Upper lobe of left lung (tissue), 6 donors: ENCODE measurements around the gene PPM1M. TPM values are rescaled to one million over a fixed set of nuclear protein-coding genes. Genes with fewer than 3 reads are reported as not detected.

Experiments used
- ATAC-seq, 2 donors: fragments of 200-7000 bp; cut with Tn5 transposase; one replicate each; pipeline ENCODE4 v1.9.1; 2022; ENCODE audit warnings: mild to moderate bottlenecking in 2 of 2, moderate library complexity in 2 of 2; ENCODE audit not compliant: low FRiP score in 2 of 2
- DNase-seq, 2 donors: peaks; one replicate each; pipeline ENCODE4 v3.0.0-alpha.2; 2019 to 2020
- H3K27ac ChIP-seq, 4 donors: fragments of 200-600 bp; sonication (generic); one replicate each; pipeline ENCODE4 v1.5.1; 2016 to 2019
- H3K27me3 ChIP-seq, 4 donors: fragments of 200-600 bp; sonication (generic); one replicate each; pipeline ENCODE4 v1.5.1; 2017 to 2019
- H3K36me3 ChIP-seq, 4 donors: fragments of 200-600 bp; sonication (generic); one replicate each; pipeline ENCODE4 v1.5.1; 2016 to 2019
- H3K4me1 ChIP-seq, 4 donors: fragments of 200-600 bp; sonication (generic); one replicate each; pipeline ENCODE4 v1.5.1; 2018 to 2019
- H3K4me3 ChIP-seq, 4 donors: fragments of 200-600 bp; sonication (generic); one replicate each; pipeline ENCODE4 v1.5.1; 2017 to 2019; ENCODE audit warnings: mild to moderate bottlenecking in 2 of 4, moderate library complexity in 1 of 4
- H3K9me3 ChIP-seq, 4 donors: fragments of 200-600 bp; sonication (generic); one replicate each; pipeline ENCODE4 v1.5.1; 2018 to 2019
- EP300 ChIP-seq, 4 donors: sonication (generic); formaldehyde crosslinking; IDR thresholded peaks; one replicate each; pipeline ENCODE4 v1.5.1; 2017; ENCODE audit warnings: antibody characterized with exemption in 4 of 4, control low read depth in 2 of 4
- POLR2A ChIP-seq, 4 donors: fragments of 450-650 bp; IDR thresholded peaks; one replicate each; pipeline ENCODE4 v1.5.1; 2016 to 2017; ENCODE audit warnings: antibody characterized with exemption in 4 of 4, mild to moderate bottlenecking in 2 of 4
- POLR2AphosphoS5 ChIP-seq, 2 donors: sonication (generic); formaldehyde crosslinking; IDR thresholded peaks; one replicate each; pipeline ENCODE4 v1.5.1; 2017; ENCODE audit warnings: antibody characterized with exemption in 2 of 2
- WGBS, 2 donors: methylation state at CpG; one replicate each; pipeline ENCODE4 v1.1.5; 2017 to 2018; 5-methylcytosine and 5-hydroxymethylcytosine counted together
- total RNA-seq, 6 donors: library from RNA; depleted of rRNA in 4 of 6; stranded (reverse); fragments of >200 nt in 4 of 6; gene quantifications; one replicate each; pipeline versions ENCODE4 v1.1.0 to v1.2.1, GENCODE V29; 2016 to 2021
- TF ChIP-seq, protein P1 (sequence below), 6 experiments: fragments of 450-650 bp in 4 of 6; fragments of 200-600 bp in 2 of 6; sonication (generic) in 2 of 6; IDR thresholded peaks; one replicate each; pipeline ENCODE4 v1.5.1; 2016 to 2019; ENCODE audit warnings: antibody characterized with exemption in 6 of 6
- donor health status: DM: no; HTN: no; CAD: no; lungs with moderate emphysema.
- donor health status: DM: no; HTN: yes; CAD: no; lungs with severe emphysema.

PPM1M gene
- total RNA-seq, 6 donors from 2014 or later: 18.7 to 68.1 (median 47.8) TPM

DNA sequence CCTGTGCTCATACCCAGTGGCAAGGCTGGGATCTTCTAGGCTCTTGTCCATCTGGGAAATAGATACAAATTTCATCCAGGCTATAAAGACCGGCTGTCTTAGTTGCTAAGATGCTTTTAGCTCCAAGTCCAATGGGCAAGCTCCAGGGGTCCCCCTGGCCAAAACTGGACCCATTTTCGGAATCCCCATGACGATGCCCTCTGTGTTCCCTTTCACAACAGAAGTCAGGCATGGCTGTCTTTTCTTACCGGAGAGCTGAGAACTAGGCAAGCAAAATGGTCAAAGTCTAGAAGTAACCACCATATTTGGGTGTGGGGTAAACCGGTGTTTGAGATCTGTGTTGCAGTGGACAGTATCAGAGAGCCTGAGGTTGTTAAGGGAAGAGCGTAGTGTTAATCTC lies 43.1 kb downstream of the PPM1M start:
- 91 to 96% methylated on average over 6 of the region's 6 CpGs for WGBS, 2 donors
- peak overlapping the region in 3 of 4 donors; percentile 98 to 100 (median 99) for H3K27ac ChIP-seq
- H3K9me3 ChIP-seq: no peaks in the 10 kb centered on the region
- H3K4me3 ChIP-seq: peak overlapping the region in 3 of 4 donors; percentile 58 to 83 (median 79)
- no peak for TF ChIP-seq POLR2A (IDR thresholded peaks at IDR 0.05)
- TF ChIP-seq, protein P1, sequence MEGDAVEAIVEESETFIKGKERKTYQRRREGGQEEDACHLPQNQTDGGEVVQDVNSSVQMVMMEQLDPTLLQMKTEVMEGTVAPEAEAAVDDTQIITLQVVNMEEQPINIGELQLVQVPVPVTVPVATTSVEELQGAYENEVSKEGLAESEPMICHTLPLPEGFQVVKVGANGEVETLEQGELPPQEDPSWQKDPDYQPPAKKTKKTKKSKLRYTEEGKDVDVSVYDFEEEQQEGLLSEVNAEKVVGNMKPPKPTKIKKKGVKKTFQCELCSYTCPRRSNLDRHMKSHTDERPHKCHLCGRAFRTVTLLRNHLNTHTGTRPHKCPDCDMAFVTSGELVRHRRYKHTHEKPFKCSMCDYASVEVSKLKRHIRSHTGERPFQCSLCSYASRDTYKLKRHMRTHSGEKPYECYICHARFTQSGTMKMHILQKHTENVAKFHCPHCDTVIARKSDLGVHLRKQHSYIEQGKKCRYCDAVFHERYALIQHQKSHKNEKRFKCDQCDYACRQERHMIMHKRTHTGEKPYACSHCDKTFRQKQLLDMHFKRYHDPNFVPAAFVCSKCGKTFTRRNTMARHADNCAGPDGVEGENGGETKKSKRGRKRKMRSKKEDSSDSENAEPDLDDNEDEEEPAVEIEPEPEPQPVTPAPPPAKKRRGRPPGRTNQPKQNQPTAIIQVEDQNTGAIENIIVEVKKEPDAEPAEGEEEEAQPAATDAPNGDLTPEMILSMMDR (IDR thresholded peaks at IDR 0.05): no peak
- TF ChIP-seq POLR2AphosphoS5 (IDR thresholded peaks at IDR 0.05): no peak
- TF ChIP-seq EP300 (IDR thresholded peaks at IDR 0.05): no peak
- ATAC-seq (no peak), DNase-seq (no peak)
- H3K4me1 ChIP-seq: peaks cover 11 to 23% (median 15%) of the 10 kb centered on the region in 4 donors
- peaks cover 0 to 29% (median 19%) of the 10 kb centered on the region in 4 donors for H3K36me3 ChIP-seq
- no peaks in the 10 kb centered on the region for H3K27me3 ChIP-seq

DNA sequence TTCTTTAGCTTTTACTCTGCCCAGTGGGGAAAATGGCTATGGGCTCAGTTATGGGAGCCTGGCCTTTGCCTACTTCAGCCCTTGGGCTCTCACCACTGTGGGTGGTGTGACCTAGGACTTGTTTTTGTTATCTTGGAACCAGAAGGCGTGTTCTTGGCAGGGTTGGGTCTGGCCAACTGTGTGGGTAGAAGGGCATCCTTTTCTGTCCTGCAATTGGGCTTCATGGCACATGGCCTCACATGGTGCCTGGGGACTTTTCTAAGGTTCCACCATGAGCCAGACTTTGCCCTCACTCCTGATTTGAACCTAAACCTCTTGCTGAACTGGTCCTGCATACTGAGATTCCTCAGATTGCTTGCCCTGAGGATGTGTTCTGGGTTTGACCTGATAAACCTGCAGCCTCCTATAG lies 43.8 kb downstream of the PPM1M start:
- WGBS, 2 donors: 83 to 92% methylated on average over 1 of the region's 1 CpG

DNA sequence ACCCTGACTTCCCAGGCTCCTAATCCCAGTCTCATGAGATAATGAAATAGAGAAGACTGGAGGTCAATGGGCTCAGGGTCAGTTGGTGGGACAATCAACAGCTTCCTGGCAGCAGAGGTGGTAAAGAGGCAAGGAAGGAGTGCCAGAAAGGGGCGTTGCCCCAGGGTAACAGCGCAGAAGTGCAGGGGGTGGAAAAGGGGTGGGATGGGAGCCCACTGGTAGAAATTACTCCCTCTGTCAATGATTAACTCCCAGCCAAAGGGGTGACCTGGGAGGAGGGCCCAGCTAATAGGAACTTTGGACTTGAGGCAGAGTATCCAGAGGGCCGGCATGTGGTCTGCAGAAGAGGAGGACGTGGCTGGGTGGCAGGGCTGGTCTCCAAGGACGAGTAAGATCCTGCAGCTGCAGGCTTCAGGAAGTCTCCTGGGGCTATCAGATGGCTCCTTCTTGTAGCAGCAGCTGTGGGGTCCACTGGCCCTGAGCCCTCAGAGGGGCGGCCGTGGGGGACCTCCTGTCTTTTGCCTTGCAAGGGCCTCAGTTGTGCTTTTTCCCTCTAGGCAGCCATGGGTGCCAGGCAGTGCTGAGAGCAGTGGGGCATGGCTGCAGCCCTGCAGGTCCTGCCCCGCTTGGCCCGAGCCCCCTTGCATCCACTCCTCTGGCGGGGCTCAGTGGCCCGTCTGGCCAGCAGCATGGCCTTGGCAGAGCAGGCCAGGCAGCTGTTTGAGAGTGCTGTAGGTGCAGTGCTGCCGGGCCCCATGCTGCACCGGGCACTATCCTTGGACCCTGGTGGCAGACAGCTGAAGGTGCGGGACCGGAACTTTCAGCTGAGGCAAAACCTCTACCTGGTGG lies 44.4 kb downstream of the PPM1M start:
- Histone ChIP-seq H3K4me1 (peaks cover 11 to 23% (median 15%) of the 10 kb centered on the region in 4 donors), H3K27ac (no peak overlapping the region), H3K36me3 (peaks cover 0 to 39% (median 19%) of the 10 kb centered on the region in 4 donors), H3K9me3 (no peaks in the 10 kb centered on the region), H3K4me3 (no peak overlapping the region), H3K27me3 (no peaks in the 10 kb centered on the region)
- 84 to 85% methylated on average over 9 to 15 of the region's 15 CpGs for WGBS, 2 donors
- no peak for TF ChIP-seq POLR2A (IDR thresholded peaks at IDR 0.05)
- TF ChIP-seq, protein P1 (IDR thresholded peaks at IDR 0.05): no peak
- TF ChIP-seq POLR2AphosphoS5 (IDR thresholded peaks at IDR 0.05): no peak
- no peak for TF ChIP-seq EP300 (IDR thresholded peaks at IDR 0.05)
- peak in 1 of 2 donors; percentile 82 for DNase-seq
- ATAC-seq: no peak

More for the DNA sequence above, 43.8 kb downstream of the PPM1M start:
- Histone ChIP-seq H3K4me3 (no peak overlapping the region), H3K27ac (no peak overlapping the region), H3K4me1 (peaks cover 11 to 23% (median 15%) of the 10 kb centered on the region in 4 donors), H3K36me3 (peaks cover 0 to 36% (median 19%) of the 10 kb centered on the region in 4 donors), H3K9me3 (no peaks in the 10 kb centered on the region), H3K27me3 (no peaks in the 10 kb centered on the region)
- TF ChIP-seq, protein P1 (IDR thresholded peaks at IDR 0.05): no peak
- TF ChIP-seq POLR2AphosphoS5 (IDR thresholded peaks at IDR 0.05): no peak
- no peak for TF ChIP-seq POLR2A (IDR thresholded peaks at IDR 0.05)
- TF ChIP-seq EP300 (IDR thresholded peaks at IDR 0.05): no peak
- no peak for DNase-seq
- ATAC-seq: no peak

DNA sequence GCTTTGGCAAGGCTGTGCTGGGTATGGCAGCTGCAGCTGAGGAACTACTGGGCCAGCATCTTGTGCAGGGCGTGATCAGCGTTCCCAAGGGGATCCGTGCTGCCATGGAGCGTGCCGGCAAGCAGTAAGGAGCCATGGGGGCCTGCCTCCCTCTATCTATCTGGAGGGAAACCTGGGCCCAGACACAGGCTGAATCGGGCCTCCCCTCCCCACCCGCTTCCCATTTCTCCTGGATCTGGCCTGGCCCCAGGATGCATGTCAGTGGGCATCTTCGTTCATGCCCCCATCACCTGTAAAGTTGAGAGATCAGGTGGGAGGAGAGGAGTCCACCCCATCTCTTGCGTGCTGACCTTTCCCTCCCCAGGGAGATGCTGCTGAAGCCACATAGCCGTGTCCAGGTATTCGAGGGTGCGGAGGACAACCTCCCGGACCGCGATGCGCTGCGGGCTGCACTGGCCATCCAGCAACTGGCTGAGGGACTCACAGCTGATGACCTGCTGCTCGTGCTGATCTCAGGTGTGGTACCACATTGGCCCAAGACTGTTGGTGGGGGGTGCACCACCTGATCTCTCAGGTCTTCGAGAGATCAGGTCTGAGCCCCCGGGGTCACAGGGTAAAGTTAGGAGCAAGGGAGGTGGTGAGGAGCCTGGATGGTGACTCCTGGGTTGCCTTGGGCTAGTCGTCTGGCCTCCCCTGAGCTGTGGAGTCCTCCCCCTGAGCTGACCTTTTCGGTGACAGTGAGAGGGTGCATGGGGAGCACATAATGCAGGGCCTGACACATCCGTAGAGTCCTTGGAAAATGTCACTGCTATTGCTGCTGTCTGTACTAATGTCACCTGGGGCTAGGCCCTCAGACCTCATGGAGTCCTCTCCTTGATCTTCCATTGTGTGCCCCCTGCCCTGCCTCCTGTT lies 45.3 kb downstream of the PPM1M start:
- no peak for ATAC-seq
- WGBS, 2 donors: 90 to 94% methylated on average over 16 of the region's 23 CpGs
- H3K36me3 ChIP-seq: peaks cover 0 to 39% (median 19%) of the 10 kb centered on the region in 4 donors
- TF ChIP-seq POLR2A (IDR thresholded peaks at IDR 0.05) (no peak), POLR2AphosphoS5 (IDR thresholded peaks at IDR 0.05) (no peak), EP300 (IDR thresholded peaks at IDR 0.05) (no peak)
- TF ChIP-seq, protein P1 (IDR thresholded peaks at IDR 0.05): no peak
- DNase-seq: peak in 1 of 2 donors; percentile 74
- no peaks in the 10 kb centered on the region for H3K9me3 ChIP-seq
- peaks cover 11 to 23% (median 15%) of the 10 kb centered on the region in 4 donors for H3K4me1 ChIP-seq
- H3K27me3 ChIP-seq: no peaks in the 10 kb centered on the region
- no peak overlapping the region for H3K27ac ChIP-seq
- H3K4me3 ChIP-seq: no peak overlapping the region
